ENCODE results near the gene CPA2.

- TF ChIP-seq CTCF (conservative IDR thresholded peaks at IDR 0.05 in 1 of 2, IDR thresholded peaks at IDR 0.05 in 1 of 2; ENCODE audit: low read depth in 1 of 2, low read length in 2 of 2): no peak
- no peak for TF ChIP-seq EZH2 (IDR thresholded peaks at IDR 0.05; ENCODE audit: low read length, missing control alignments)
Measured at GRCh38 chr7:130232209-130232608, 34.5 kb upstream of the CPA2 start.
